Activated gamma-delta T cell treated with anti-CD3 and anti-CD28 coated beads, Interleukin-2, amount 50 U/mL, for 16 hours (primary cell): Measurements from ENCODE around the gene SPECC1L.
"Not testable (repeated sequence)": the region's sequence is repeated elsewhere in the genome, so short reads cannot be mapped to it uniquely, and the experiment has no call there.

Source experiments
- DNase-seq: peaks from one replicate; pipeline ENCODE4 v3.0.0-alpha.2; 2020; ENCODE audit warnings: low read depth

The SPECC1L gene

DNA sequence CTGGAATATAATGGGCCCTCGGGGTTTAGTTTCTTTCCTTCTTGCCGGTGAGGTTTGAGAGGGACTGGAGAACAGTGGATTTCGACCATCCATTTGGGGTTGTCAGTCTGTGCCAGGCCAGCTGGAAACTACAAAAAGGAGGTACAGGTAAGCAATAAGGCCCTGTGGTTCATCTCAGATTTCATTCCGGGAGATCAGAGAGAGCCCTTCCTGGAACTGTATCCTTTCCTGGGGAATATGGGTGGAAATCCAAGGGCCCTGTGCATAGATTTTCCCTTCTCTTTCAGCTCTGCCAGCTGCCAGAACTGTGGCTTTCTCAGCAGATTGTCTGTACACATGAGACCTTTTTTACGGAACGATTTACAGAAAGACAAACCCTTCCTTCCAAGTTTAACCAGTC lies 17.2 kb downstream of the SPECC1L start:
- not testable (repeated sequence) for DNase-seq

DNA sequence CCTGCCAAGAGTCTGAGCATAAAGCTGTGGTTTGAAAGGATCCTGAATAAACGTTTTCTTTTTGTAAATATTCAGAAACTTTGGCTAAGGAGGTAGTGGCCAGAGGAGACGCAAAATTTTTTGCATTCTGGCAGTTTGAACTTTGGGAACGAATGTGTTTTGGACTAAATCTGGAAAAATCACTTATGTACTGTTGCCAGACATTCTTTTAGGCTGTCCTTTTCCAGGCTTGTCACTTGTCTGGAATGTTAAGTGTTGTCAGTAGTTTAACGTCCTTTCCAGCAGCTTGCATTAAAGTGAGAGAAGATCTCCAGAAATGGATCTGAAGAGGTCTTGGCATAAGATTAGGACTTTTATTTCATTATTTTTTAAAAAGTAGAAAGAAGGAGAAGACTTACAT lies 18.5 kb downstream of the SPECC1L start:
- DNase-seq, result no peak

DNA sequence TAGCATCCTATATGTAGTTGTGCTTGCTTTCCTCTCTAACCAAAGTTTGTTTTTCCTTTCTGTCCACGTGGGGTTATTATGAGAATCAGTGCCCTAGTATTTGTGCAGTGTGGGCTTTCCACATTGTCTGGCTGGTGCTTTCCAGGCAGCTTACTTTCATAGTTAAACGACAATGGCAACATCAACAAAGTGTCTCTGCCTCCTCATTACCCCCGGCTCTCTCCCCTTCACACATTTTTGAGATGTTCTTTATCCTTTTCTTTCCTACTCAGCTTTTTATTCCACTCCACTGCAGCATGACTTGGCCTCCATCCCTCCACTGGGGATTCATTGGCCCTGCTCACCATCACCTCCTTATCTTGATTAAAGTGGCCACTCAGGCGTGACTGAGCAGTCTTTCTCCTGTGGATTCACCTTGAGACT lies 19.1 kb downstream of the SPECC1L start:
- no peak for DNase-seq

DNA sequence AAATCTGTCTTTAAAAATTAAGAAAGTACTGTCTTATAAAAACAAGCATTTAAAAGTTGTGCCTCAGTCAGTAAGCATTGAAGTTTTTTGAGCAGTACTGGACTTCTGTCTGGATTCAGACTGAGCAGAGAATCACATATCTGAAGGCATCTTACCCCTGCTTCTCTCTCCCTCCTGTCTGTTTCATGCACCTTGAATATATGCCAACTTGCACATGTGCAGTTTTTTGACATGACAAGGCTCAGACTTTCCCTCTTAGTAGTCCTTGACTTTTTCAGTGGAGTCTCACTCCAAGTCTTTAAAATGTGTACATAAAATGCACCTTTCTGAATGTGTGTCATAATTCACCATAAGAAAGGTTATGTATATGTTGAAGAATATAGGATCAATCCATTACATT lies 19.8 kb downstream of the SPECC1L start:
- DNase-seq, result no peak

DNA sequence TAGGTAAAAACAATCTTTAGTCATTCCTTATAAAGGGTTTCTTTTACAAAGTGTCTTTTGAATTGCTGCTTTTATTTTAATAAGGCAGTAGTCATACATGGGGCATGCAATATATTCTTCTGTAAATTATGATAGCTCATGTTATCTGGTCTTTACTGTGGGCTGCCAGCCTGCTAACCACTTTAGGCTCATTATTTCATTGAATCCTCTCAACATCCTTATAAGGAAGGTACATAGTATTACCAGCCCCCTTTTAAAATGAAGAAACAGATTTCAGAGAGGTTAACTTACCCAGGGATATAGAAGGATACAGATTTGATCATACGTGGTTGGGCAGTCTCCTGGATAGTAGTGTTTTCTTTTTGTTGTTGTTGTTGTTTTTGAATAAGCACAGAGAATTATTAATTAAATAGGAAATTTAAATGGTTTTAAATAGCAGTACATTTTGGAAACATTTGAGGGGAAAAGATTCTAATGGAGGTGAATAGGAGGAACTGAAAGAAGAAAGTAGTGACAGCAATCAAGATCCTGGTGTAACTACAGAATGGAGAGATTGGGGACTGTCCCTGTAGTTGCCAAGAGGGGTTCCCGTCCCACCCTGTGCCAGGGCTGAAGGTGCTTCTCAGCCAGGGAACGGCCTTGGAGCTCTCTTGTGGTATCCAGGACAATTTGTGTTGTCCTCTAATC lies 21.0 kb downstream of the SPECC1L start:
- no peak for DNase-seq

DNA sequence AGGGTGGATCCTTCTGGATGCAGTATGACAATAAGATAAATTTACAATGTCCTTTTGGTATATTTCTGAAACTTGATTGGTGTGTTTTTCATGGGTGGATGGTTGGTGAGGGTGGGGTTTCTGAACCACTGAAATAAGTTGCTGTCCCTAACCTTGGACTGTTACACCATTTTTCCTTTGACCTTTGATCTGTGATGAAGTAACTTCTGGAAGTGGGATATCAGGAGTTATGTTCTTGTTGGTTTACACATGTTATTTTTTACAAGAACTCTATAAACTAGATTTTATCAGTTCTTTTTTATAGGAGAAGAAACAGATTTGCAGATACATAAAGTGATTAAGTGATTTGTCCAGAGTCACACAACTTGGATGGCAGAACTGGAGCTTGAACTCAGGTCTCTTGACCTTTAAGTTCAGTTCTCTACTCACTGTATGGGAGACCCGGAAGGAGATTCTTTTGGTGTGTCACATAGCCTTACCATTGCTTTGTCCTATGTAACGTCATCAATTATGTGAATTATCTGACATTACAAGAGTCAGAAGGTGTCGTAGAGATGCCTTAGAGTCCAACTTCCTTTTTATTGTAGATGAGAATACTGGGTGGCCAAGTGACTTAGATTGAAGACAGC lies 21.7 kb downstream of the SPECC1L start:
- DNase-seq, result not testable (repeated sequence)

DNA sequence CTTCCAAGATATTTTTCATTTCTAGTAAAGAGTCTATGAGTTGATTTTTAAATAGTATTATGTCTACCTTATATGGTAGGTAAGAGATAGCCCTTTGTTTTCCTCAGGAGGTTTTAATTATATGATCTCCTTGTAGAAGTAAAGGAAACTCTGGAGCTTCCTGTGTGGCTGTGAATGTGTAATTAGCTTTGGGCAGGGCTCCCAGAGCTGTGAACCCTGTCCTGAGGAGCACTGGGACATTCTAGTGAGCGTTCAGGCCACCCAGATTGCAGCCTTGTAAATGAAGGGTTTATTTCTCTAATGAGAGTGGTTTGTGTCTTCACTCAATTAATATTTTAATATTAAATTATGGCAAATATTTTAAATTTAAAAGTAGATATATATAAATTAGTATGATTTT lies 24.3 kb downstream of the SPECC1L start:
- DNase-seq, result not testable (repeated sequence)

DNA sequence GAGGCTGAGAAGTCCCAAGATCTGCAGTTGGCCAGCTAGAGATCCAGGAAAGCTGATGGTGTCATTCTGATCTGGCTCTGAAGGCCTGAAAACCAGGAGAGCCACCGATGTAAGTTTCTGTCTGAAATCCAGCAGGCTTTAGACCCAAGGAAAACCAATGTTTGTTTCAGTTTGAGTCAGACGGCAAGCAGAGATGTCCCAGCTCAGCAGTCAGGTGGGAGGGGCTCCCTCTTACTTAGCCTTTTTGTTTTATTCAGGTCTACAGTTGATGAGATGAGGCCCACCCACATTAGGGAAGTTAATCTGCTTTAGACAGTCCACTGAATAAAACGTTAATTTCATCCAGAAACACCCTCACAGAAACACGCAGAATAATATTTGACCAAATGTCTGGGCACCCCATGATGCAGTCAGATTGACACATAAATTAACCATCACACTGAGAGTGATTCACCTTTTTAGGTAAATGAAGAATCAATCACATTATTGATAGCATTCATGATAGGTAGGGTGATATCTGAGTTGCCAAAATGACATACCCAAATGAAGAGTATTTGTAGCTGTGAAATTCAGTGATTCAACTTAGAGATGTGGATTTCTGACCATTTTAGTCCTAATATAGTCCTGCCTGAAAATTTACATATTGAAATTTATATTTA lies 28.0 kb downstream of the SPECC1L start:
- DNase-seq, result not testable (repeated sequence)

DNA sequence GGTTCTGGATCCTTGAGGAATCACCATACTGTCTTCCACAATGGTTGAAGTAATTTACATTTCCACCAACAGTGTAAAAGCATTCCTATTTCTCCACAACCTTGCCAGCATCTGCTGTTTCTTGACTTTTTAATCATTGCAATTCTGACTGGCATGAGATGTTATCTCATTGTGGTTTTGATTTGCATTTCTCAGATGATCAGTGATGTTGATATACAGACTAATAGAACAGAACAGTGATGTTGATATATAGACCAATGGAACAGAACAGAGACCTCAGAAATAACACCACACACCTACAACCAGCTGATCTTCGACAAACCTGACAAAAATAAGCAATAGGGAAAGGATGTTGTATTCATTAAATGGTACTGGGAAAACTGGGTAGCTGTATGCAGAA lies 29.9 kb downstream of the SPECC1L start:
- not testable (repeated sequence) for DNase-seq

DNA sequence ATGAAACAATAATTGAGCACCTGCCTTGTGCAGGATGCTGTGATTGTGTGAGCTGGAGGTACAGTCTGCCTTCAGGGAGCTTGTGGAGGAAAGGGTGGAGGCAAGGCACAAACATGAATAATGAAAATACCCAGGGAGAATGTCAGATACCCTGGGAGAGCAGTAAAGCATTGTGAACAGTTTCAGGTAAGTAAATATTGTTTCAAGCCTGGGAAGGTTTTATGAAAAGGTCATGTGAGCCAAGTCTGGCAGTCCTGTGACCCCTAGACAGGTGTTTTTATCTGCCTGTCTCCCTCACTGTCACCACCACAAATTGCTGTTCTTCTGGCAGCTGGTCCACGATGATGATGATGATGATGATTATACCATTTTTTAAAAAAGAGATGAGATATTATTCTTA lies 32.0 kb downstream of the SPECC1L start:
- DNase-seq, result no peak

DNA sequence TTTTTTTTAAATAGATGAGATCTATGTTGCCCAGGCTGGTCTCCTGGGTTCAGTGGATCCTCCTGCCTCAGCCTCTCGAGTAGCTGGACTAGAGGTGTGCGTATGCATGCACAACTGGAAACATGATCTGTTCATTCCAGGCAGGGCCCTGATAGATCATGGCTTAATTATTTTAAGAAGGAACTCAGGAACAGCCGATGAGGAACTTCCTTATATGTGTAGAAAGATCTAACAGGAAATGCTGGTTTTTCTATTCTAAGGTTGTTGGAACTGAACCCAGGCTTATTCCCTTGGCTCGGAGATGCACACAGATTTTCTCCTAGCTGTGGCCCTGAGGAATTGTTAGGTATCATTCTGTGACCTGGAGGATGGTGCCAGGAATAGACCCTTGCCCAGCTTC lies 32.4 kb downstream of the SPECC1L start:
- no peak for DNase-seq

DNA sequence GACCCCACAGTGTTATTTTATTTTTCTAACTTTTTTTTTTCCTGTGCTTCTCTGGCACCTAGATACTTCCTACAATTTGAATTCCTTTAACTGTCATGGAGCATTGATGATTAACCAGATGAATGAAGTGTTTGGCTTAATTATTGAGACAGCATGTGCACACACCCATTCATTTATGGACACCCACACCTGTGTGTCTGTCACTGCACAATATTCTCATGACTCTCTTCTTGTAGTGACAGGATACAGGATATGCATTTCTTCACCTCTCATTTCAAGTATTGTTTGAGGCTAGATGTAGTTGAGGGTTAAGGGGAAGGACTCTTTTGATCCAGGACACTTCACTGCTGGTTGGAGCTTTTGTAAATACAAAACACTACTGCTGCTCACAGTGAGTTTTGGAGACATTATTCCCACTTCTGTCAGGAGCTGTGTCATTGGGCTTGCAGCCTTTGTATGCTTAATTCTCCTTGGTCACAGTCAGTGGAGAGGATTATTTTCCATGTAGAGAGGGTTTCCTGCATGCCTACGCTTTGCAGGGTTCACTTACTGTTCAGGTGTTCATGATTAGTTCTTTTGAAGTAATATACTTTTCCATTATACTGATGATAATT lies 33.5 kb downstream of the SPECC1L start:
- DNase-seq, result no peak

DNA sequence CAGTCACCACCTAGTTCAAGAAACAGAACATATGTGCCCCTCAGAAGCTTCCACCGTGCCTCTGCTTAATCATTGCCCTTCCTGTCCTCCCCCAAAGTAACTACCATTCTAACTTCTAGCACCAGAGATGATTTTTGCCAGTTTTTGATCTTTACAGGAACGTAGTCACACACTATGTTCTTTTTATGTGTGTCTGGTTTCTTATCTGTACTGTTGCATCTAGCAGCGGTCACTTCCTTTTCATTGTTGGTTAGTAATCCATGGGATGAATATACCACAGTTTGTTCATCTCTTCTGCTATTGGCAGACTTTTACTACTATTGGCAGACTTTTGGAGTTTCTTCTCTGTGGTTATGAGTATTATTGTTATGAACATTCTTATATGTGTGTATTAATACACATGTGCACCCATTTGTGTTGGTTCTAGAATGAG lies 34.6 kb downstream of the SPECC1L start:
- no peak for DNase-seq

DNA sequence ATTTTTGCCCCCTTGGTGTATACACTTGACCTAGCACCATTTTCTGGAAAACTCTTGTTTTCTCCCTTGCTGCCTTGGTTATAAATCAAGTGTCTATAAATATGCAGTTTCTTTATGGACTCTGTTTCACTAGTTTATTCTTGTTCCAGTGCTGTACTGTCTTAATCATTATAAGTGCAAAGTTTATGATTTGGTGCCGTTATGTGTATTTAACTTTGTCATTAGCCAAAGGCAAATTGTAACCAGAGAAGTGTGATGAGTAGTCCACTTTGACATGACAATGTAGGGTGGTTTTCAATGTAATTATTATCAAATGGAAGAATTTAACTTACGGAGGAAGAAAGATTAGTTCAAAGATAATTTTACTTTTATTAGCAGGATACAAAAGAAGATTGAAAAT lies 40.3 kb downstream of the SPECC1L start:
- DNase-seq, result no peak

DNA sequence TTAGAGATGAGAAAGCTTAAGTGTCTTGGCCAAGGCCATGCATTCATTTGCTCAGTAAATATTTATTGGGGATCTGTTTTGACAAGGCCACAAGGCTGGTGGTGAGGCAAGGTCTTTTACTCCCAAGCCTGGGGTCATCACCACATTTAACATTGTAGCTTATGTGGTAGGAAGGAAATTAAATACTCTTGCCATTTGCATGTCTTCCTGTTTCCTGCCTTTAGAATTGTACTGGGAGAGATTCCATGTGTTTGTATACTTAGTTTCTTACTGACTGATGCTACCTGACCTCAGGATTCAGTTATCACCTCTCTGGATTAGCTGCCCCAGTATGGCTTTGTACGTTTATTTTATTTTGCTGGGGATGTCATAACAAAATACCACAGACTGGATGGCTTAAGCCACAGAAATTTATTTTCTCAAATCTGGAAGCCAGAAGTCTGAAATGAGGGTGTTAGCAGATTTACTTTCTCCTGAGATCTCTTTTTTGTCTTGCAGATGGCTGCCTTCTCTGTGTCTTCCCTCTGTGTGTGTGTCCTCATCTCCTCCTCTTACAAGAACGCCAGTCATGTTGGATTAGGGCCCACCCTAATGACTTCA lies 44.8 kb downstream of the SPECC1L start:
- DNase-seq, result no peak

DNA sequence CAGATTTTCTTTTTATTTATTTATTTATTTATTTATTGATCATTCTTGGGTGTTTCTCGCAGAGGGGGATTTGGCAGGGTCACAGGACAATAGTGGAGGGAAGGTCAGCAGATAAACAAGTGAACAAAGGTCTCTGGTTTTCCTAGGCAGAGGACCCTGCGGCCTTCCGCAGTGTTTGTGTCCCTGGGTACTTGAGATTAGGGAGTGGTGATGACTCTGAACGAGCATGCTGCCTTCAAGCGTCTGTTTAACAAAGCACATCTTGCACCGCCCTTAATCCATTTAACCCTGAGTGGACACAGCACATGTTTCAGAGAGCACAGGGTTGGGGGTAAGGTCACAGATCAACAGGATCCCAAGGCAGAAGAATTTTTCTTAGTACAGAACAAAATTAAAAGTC lies 45.6 kb downstream of the SPECC1L start:
- DNase-seq, result not testable (repeated sequence)

DNA sequence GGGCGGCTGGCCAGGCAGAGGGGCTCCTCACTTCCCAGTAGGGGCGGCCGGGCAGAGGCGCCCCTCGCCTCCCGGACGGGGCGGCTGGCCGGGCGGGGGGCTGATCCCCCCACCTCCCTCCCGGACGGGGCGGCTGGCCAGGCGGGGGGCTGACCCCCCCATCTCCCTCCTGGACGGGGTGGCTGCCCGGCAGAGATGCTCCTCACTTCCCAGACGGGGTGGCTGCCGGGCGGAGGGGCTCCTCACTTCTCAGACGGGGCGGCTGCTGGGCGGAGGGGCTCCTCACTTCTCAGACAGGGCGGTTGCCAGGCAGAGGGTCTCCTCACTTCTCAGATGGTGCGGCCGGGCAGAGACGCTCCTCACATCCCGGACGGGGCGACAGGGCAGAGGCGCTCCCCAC lies 46.9 kb downstream of the SPECC1L start:
- DNase-seq, result not testable (repeated sequence)

DNA sequence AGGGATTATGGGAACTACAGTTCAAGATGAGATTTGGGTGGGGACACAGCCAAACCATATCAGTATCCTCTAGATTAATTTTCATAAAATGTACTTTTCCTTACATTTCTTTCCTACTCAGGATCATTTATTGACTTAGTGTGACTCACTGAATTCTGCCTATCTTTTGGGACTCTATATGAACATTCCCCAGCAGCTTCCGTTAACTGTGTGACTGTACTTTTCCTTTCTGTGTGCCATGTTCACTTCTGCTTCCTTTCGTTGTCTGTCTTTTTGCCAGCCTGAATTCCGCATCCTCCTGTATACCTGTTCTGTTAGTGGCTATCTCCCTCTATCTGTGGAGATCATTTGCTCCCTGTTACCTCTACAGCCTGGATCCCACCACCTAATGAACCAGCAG lies 48.8 kb downstream of the SPECC1L start:
- no peak for DNase-seq

DNA sequence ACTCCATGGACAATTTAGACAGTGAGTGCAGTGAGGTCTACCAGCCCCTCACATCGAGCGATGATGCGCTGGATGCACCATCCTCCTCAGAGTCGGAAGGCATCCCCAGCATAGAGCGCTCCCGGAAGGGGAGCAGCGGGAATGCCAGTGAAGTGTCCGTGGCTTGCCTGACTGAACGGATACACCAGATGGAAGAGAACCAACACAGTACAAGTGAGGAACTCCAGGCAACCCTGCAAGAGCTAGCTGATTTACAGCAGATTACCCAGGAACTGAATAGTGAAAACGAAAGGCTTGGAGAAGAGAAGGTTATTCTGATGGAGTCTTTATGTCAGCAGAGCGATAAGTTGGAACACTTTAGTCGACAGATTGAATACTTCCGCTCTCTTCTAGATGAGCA lies 51.4 kb downstream of the SPECC1L start:
- DNase-seq, result no peak

DNA sequence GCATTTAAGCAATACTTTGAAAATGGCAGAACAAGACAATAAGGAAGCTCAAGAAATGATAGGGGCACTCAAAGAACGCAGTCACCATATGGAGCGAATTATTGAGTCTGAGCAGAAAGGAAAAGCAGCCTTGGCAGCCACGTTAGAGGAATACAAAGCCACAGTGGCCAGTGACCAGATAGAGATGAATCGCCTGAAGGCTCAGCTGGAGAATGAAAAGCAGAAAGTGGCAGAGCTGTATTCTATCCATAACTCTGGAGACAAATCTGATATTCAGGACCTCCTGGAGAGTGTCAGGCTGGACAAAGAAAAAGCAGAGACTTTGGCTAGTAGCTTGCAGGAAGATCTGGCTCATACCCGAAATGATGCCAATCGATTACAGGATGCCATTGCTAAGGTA lies 51.9 kb downstream of the SPECC1L start:
- no peak for DNase-seq

DNA sequence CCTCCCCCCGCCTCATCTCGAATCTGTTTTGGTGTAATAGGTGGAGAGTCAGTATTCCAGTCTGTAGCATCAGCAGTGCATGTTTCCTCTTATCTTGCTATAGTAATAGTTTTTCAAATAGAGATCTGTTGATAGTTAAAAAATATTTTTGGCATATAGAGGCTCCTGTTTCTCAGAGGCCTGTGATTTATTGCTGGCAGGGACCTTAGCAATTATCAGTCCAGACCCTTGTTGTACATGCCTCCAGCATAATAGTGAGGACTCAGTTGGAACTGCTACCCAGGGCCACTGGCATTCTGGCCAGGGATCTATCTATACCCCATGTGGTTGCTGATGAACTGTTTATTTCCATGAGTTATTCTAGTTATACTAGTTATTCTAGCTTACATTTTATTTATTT lies 52.6 kb downstream of the SPECC1L start:
- DNase-seq, result no peak

DNA sequence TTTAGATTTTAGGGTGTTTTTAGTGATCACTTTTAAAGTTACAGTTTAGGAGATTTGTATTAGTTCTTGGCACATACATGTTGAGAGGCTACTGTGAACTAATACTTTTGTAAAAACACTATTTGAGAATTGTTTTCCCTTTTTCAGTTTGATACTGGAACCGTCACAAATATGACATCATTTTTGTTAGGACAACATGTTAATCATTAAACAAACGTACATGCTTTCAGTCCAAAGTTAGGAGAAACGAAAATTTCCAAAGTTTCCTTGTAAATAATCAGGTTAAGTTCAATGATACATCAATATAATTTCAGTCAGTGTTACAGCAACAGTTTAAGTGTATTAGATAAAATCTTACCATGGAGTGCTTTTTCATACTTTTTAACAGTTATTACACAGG lies 53.1 kb downstream of the SPECC1L start:
- DNase-seq, result no peak

DNA sequence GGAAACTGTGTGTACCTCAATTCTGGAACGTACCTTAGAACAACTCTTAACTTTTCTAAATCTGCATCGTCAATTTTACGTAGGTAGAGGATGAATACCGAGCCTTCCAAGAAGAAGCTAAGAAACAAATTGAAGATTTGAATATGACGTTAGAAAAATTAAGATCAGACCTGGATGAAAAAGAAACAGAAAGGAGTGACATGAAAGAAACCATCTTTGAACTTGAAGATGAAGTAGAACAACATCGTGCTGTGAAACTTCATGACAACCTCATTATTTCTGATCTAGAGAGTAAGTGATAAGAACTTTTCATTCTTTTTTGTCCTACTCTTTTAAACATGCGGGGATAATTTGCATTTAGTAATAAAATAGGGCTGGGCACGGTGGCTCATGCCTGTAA lies 53.5 kb downstream of the SPECC1L start:
- DNase-seq, result no peak
